Measurements from ENCODE around the gene SPSB1. TPM values are rescaled to one million over a fixed set of nuclear protein-coding genes. Genes with fewer than 3 reads are reported as not detected.
A peak's percentile ranks its signal among the peaks of the same experiment; 100 is the strongest.

SPSB1 gene
- total RNA-seq, 1 donor from 2014 or later = 17.6 TPM

DNA sequence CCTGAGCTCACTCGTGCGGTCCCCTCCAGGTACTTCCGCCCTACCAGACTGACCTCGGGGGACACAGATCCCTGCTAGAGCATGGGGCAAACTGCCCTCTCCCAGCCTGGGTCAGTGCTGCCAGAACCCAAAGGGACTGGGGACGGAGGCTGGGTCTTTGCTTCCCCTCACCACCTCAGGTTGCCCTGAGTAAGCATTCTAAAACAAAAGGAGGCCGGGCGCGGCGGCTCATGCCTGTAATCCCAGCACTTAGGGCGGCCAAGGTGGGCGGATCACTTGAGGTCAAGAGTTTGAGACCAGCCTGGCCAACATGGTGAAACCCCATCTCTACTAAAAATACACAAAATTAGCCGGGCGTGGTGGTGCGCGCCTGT lies 108.4 kb downstream of the SPSB1 start:
- peak overlapping the region; percentile 80 for H3K27ac ChIP-seq (replicated peaks)

DNA sequence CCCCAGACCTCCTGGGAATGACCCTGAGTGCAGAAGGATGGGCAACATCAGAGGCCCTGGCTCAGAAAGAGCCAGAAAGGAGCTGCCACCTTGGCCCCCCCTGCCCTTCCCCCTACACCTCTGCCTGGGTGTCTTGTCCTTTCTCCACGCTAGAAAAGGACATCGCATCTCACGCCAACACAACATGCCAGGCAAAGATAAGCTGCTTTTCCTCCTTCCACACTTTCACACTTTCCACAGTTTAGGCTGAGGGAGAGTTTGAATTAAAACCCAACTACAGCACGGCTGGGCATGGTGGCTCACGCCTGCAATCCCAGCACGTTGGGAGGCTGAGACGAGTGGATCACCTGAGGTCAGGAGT lies 109.5 kb downstream of the SPSB1 start:
- intact Hi-C loops (cut with micrococcal nuclease) = no loop called here
- TF ChIP-seq, protein P1, sequence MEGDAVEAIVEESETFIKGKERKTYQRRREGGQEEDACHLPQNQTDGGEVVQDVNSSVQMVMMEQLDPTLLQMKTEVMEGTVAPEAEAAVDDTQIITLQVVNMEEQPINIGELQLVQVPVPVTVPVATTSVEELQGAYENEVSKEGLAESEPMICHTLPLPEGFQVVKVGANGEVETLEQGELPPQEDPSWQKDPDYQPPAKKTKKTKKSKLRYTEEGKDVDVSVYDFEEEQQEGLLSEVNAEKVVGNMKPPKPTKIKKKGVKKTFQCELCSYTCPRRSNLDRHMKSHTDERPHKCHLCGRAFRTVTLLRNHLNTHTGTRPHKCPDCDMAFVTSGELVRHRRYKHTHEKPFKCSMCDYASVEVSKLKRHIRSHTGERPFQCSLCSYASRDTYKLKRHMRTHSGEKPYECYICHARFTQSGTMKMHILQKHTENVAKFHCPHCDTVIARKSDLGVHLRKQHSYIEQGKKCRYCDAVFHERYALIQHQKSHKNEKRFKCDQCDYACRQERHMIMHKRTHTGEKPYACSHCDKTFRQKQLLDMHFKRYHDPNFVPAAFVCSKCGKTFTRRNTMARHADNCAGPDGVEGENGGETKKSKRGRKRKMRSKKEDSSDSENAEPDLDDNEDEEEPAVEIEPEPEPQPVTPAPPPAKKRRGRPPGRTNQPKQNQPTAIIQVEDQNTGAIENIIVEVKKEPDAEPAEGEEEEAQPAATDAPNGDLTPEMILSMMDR (IDR thresholded peaks at IDR 0.05; ENCODE audit: borderline replicate concordance) = no peak
- Histone ChIP-seq H3K4me3 (no peak overlapping the region), H3K27me3 (ENCODE audit: low read depth) (no peaks in the 10 kb centered on the region), H3K36me3 (no peaks in the 10 kb centered on the region), H3K9me3 (replicated peaks) (no peaks in the 10 kb centered on the region), H3K27ac (replicated peaks) (peak overlapping the region; percentile 80), H3K4me1 (peaks cover 41% of the 10 kb centered on the region)
- no peak for DNase-seq

More for the DNA sequence above, 108.4 kb downstream of the SPSB1 start:
- Histone ChIP-seq H3K4me1 (peaks cover 41% of the 10 kb centered on the region), H3K27me3 (ENCODE audit: low read depth) (no peaks in the 10 kb centered on the region), H3K9me3 (replicated peaks) (no peaks in the 10 kb centered on the region), H3K36me3 (no peaks in the 10 kb centered on the region), H3K4me3 (no peak overlapping the region)
- intact Hi-C loops (cut with micrococcal nuclease) = no loop called here
- no peak for DNase-seq
- TF ChIP-seq, protein P1 (IDR thresholded peaks at IDR 0.05; ENCODE audit: borderline replicate concordance) = no peak

DNA sequence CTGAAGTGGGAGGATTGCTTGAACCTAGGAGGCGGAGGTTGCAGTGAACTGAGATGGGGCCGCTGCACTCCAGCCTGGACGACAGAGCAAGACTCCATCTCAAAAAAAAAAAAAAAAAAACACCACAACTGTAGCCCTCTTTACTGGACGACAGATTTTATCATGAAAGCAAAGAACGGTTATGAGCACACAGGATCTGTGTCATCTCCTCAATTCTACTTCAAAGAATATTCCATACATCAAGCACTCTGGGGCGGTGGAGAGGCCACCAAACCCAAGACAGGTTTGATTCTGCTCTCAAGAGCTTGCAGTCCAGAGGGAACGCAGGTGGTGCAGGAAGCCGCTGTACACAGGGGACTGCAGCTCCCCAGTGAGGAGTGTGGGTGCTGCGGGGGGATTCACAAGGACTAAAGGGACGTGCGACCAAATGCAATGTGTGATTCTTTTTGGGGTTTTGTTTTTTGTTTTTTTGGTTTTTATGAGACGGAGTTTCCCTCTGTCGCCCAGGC lies 110.1 kb downstream of the SPSB1 start:
- peaks cover 41% of the 10 kb centered on the region for H3K4me1 ChIP-seq
- DNase-seq = no peak
- H3K27ac ChIP-seq (replicated peaks) = peak overlapping the region; percentile 80
- intact Hi-C loops (cut with micrococcal nuclease) = no loop called here
- no peaks in the 10 kb centered on the region for H3K36me3 ChIP-seq
- H3K9me3 ChIP-seq (replicated peaks) = no peaks in the 10 kb centered on the region
- no peaks in the 10 kb centered on the region for H3K27me3 ChIP-seq (ENCODE audit: low read depth)
- TF ChIP-seq, protein P1 (IDR thresholded peaks at IDR 0.05; ENCODE audit: borderline replicate concordance) = no peak
- no peak overlapping the region for H3K4me3 ChIP-seq

DNA sequence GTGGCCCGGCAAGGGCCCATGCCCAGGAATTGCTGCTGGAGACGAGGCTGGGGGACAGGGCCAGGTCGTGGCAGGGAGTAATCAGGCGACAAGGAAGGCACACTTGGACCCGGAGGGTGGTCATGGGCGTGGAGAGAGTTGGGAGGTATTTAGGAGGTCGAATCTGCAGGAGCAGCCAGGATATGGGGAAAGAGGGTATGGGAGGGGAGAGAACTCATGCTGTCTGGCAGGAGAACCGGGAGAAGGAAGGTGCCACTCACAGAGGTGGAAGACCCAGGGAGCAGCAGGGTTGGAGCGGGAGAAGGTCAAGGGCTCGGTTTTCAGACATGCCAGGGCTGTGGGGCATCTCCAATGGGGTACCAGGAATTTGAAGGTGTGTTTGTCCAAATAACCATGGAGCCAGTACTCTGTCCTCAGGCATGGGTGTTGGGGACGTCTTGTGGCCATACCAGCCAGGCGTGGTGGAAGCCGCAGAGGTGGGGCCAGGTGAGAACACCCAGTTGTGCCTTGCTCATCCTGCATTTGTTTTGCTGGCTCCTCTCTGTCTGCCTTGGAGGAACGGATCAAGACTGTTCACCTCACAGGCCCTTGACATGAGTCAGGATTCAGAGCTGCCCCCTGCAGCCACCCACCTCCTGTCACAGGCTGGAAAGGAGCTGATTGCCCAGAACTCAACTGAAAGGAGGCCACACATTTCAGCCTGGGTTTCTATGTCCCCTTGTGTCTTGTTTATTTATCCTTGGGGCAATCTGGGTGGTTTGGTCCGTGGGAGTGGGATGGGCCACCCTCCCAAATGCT lies 111.6 kb downstream of the SPSB1 start:
- Histone ChIP-seq H3K4me1 (peaks cover 37% of the 10 kb centered on the region), H3K36me3 (no peaks in the 10 kb centered on the region), H3K27ac (replicated peaks) (no peak overlapping the region), H3K4me3 (no peak overlapping the region), H3K27me3 (ENCODE audit: low read depth) (no peaks in the 10 kb centered on the region), H3K9me3 (replicated peaks) (no peaks in the 10 kb centered on the region)
- TF ChIP-seq, protein P1 (IDR thresholded peaks at IDR 0.05; ENCODE audit: borderline replicate concordance) = no peak
- no peak for DNase-seq
- intact Hi-C loops (cut with micrococcal nuclease) = no loop called here

DNA sequence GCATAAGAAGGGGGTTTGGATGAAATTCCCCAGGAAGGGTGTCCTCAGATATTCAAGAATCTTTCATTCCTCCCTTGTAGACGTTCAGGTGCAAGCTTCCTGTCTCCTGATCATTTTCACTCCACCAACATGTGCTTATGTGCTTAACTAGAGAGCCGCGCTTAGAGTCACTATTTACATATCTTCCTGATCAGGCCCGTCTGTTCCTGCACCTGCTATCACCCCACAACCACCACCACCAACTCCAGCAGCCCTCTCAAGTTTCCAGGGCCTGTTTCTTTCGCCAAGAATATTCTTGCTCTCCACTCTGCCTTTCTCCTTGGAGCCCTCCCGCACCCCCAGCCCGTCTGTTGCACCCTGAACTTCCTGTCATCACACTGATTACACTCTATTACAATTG lies 113.4 kb downstream of the SPSB1 start:
- H3K4me1 ChIP-seq = peaks cover 19% of the 10 kb centered on the region
- DNase-seq = no peak
- no peak overlapping the region for H3K4me3 ChIP-seq
- intact Hi-C loops (cut with micrococcal nuclease) = no loop called here
- H3K9me3 ChIP-seq (replicated peaks) = no peaks in the 10 kb centered on the region
- TF ChIP-seq, protein P1 (IDR thresholded peaks at IDR 0.05; ENCODE audit: borderline replicate concordance) = no peak
- H3K27me3 ChIP-seq (ENCODE audit: low read depth) = no peaks in the 10 kb centered on the region
- no peaks in the 10 kb centered on the region for H3K36me3 ChIP-seq
- no peak overlapping the region for H3K27ac ChIP-seq (replicated peaks)
